DND-41 (cell line): ENCODE data around the gene ACO2.

Source experiments
- CTCF ChIP-seq: IDR thresholded peaks from 2 replicates; pipeline ENCODE4 v1.5.1; 2012; ENCODE audit warnings: borderline replicate concordance, low read length, moderate library complexity, mild to moderate bottlenecking; ENCODE audit not compliant: poor library complexity, severe bottlenecking; ENCODE audit errors: extremely low read depth
- EZH2 ChIP-seq: IDR thresholded peaks from 3 replicates; pipeline ENCODE4 v1.6.1; 2012; ENCODE audit warnings: borderline replicate concordance, low read depth, mild to moderate bottlenecking, moderate library complexity, low read length, inconsistent platforms; ENCODE audit not compliant: severe bottlenecking

- TF ChIP-seq CTCF (no peak), EZH2 (no peak)
Observed at GRCh38 chr22:41525450-41526225, 56.7 kb downstream of the ACO2 start.
